H1 (cell line): ENCODE results near the gene IKZF1. TPM values are rescaled to one million over a fixed set of nuclear protein-coding genes. Genes with fewer than 3 reads are reported as not detected.

Experiments
- BACH1 ChIP-seq: IDR thresholded peaks from 2 replicates; pipeline ENCODE4 v1.6.1; 2012; ENCODE audit warnings: low read length, improper control_type of control experiment
- BCL11A ChIP-seq, 2 experiments: IDR thresholded peaks; one replicate each; pipeline ENCODE4 v1.6.1; 2011; ENCODE audit warnings: low read depth in 2 of 2, low read length in 2 of 2, mild to moderate bottlenecking in 2 of 2
- CHD2 ChIP-seq: IDR thresholded peaks from 2 replicates; pipeline ENCODE4 v1.6.1; 2012; ENCODE audit warnings: low read length, improper control_type of control experiment
- CTBP2 ChIP-seq: IDR thresholded peaks from 2 replicates; pipeline ENCODE4 v1.7.0; 2011; ENCODE audit warnings: borderline replicate concordance, mild to moderate bottlenecking, moderate library complexity, mixed read lengths, low read length; ENCODE audit not compliant: insufficient read depth, insufficient read length
- KDM5A ChIP-seq: fragments of 200-600 bp; IDR thresholded peaks from 2 replicates; pipeline ENCODE4 v1.7.1; 2012; ENCODE audit warnings: mild to moderate bottlenecking, low read length, inconsistent platforms, mixed read lengths
- POU5F1 ChIP-seq: IDR thresholded peaks from 2 replicates; pipeline ENCODE4 v1.6.1; 2011; ENCODE audit warnings: low read depth, mild to moderate bottlenecking, low read length, moderate library complexity
- polyA plus RNA-seq, 7 experiments: library from polyadenylated mRNA; depleted of rRNA in 3 of 7; stranded (reverse) in 5 of 7; unstranded in 2 of 7; fragments of >200 nt in 5 of 7; fragments of 200-250 nt in 2 of 7; gene quantifications; 1 replicate in 5 of 7; 2 replicates in 1 of 7; 4 replicates in 1 of 7; pipeline versions ENCODE4 v1.2.1 to v1.2.3, GENCODE V29; 2011 to 2013; ENCODE audit warnings: missing spikeins in 2 of 7, mixed read lengths in 2 of 7
- total RNA-seq: library from RNA; stranded (reverse); fragmentation: NEBNext Ultra II Directional; extraction: Animal tissue kit (Norgen Biotek cat#: 25700); gene quantifications from 2 replicates; pipeline ENCODE4 v1.2.1, GENCODE V29; 2021
- TF ChIP-seq, protein P1 (sequence below): IDR thresholded peaks from 2 replicates; pipeline ENCODE4 v1.6.1; 2011; ENCODE audit warnings: low read length, improper control_type of control experiment

IKZF1 gene
- total and polyA plus RNA-seq, 2 of the 8 experiments (the other 6 are each of a cell fraction or from before 2014, with no cell fraction given) = 0.74 to 1.5 TPM

- TF ChIP-seq, protein P1, sequence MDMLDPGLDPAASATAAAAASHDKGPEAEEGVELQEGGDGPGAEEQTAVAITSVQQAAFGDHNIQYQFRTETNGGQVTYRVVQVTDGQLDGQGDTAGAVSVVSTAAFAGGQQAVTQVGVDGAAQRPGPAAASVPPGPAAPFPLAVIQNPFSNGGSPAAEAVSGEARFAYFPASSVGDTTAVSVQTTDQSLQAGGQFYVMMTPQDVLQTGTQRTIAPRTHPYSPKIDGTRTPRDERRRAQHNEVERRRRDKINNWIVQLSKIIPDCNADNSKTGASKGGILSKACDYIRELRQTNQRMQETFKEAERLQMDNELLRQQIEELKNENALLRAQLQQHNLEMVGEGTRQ = no peak
- TF ChIP-seq BACH1 = no peak
- TF ChIP-seq KDM5A = no peak
- no peak for TF ChIP-seq CTBP2
- no peak for TF ChIP-seq CHD2
- TF ChIP-seq BCL11A (IDR thresholded peaks at IDR 0.05; ENCODE audit: low read depth in 2 of 2, low read length in 2 of 2) = no peak
- no peak for TF ChIP-seq POU5F1
- TF ChIP-seq, all 59 proteins: peak for 0
These were observed 45.7 kb downstream of the IKZF1 start (continued) for GRCh38 chr7:50349963-50350944.
